K562 (cell line): Measurements from ENCODE around the gene SLC35F2.

Experiments used
- EP400 ChIP-seq: fragments of 450-650 bp; IDR thresholded peaks from 2 replicates; pipeline ENCODE4 v1.6.1; 2017; ENCODE audit warnings: antibody characterized with exemption, mild to moderate bottlenecking, moderate library complexity
- EZH2 ChIP-seq: IDR thresholded peaks from 2 replicates; pipeline ENCODE4 v1.6.1; 2012; ENCODE audit warnings: low read depth, mild to moderate bottlenecking, inconsistent platforms, low read length, borderline replicate concordance
- FOXJ3 ChIP-seq: sonication (generic); formaldehyde crosslinking; IDR thresholded peaks from 2 replicates; pipeline ENCODE4 v1.4.0; 2020; ENCODE audit warnings: mild to moderate bottlenecking, missing genetic modification reagents
- MAFK ChIP-seq: IDR thresholded peaks from 2 replicates; pipeline ENCODE4 v1.6.1; 2011; ENCODE audit warnings: low read length, improper control_type of control experiment
- POLR2A ChIP-seq: fragments of 450-650 bp; conservative IDR thresholded peaks from 2 replicates; pipeline ENCODE4 v1.6.1; 2016
- ZNF347 ChIP-seq: fragments of 450-650 bp; formaldehyde crosslinking; IDR thresholded peaks from 2 replicates; pipeline ENCODE4 v1.4.0; 2020; ENCODE audit warnings: low read depth, mild to moderate bottlenecking, moderate library complexity
- TF ChIP-seq, protein P1 (sequence below): IDR thresholded peaks from 2 replicates; pipeline ENCODE4 v1.6.1; 2014; ENCODE audit warnings: antibody characterized with exemption
- TF ChIP-seq, protein P2 (sequence below): fragments of 450-650 bp; IDR thresholded peaks from 2 replicates; pipeline ENCODE4 v1.6.1; 2016; ENCODE audit warnings: borderline replicate concordance
- TF ChIP-seq, protein P3 (sequence below), 3 experiments: IDR thresholded peaks in 2 of 3; conservative IDR thresholded peaks in 1 of 3; 2 replicates each; pipeline ENCODE4 v1.5.1; 2011 to 2012; ENCODE audit warnings: low read length in 3 of 3, mild to moderate bottlenecking in 3 of 3, control low read depth in 2 of 3, improper control_type of control experiment in 1 of 3, inconsistent platforms in 1 of 3, low read depth in 1 of 3, mixed read lengths in 1 of 3, moderate library complexity in 1 of 3; ENCODE audit not compliant: insufficient read depth in 2 of 3
- TF ChIP-seq, protein P4 (sequence below), 2 experiments: fragments of 450-650 bp; formaldehyde crosslinking in 1 of 2; IDR thresholded peaks; 2 replicates each; pipeline versions ENCODE4 v1.4.0 to v1.6.1; 2014 to 2020; ENCODE audit warnings: mild to moderate bottlenecking in 2 of 2, borderline replicate concordance in 1 of 2, low read depth in 1 of 2

DNA sequence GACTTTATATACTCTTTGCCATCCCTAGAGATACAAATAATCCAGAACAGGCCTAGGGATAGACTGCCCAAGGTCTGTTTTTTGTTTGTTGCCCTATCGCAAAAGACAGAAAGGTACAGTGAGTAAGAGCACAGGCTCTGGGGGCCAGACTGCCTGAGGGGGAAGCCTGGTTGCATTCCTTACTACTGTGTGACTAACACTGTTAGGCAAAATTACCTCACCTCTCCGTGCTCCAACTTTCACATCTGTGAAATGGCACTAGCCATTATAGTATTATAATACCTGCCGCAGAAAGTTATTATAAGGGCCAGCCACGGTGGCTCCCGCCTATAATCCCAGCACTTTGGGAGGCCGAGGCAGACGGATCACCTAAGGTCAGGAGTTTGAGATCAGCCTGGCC, 14.5 kb downstream of the SLC35F2 start:
- TF ChIP-seq, protein P1, sequence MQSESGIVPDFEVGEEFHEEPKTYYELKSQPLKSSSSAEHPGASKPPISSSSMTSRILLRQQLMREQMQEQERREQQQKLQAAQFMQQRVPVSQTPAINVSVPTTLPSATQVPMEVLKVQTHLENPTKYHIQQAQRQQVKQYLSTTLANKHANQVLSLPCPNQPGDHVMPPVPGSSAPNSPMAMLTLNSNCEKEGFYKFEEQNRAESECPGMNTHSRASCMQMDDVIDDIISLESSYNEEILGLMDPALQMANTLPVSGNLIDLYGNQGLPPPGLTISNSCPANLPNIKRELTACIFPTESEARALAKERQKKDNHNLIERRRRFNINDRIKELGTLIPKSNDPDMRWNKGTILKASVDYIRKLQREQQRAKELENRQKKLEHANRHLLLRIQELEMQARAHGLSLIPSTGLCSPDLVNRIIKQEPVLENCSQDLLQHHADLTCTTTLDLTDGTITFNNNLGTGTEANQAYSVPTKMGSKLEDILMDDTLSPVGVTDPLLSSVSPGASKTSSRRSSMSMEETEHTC = no peak
- TF ChIP-seq, protein P2, sequence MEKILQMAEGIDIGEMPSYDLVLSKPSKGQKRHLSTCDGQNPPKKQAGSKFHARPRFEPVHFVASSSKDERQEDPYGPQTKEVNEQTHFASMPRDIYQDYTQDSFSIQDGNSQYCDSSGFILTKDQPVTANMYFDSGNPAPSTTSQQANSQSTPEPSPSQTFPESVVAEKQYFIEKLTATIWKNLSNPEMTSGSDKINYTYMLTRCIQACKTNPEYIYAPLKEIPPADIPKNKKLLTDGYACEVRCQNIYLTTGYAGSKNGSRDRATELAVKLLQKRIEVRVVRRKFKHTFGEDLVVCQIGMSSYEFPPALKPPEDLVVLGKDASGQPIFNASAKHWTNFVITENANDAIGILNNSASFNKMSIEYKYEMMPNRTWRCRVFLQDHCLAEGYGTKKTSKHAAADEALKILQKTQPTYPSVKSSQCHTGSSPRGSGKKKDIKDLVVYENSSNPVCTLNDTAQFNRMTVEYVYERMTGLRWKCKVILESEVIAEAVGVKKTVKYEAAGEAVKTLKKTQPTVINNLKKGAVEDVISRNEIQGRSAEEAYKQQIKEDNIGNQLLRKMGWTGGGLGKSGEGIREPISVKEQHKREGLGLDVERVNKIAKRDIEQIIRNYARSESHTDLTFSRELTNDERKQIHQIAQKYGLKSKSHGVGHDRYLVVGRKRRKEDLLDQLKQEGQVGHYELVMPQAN = no peak
- TF ChIP-seq, protein P3, sequence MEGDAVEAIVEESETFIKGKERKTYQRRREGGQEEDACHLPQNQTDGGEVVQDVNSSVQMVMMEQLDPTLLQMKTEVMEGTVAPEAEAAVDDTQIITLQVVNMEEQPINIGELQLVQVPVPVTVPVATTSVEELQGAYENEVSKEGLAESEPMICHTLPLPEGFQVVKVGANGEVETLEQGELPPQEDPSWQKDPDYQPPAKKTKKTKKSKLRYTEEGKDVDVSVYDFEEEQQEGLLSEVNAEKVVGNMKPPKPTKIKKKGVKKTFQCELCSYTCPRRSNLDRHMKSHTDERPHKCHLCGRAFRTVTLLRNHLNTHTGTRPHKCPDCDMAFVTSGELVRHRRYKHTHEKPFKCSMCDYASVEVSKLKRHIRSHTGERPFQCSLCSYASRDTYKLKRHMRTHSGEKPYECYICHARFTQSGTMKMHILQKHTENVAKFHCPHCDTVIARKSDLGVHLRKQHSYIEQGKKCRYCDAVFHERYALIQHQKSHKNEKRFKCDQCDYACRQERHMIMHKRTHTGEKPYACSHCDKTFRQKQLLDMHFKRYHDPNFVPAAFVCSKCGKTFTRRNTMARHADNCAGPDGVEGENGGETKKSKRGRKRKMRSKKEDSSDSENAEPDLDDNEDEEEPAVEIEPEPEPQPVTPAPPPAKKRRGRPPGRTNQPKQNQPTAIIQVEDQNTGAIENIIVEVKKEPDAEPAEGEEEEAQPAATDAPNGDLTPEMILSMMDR (IDR thresholded peaks at IDR 0.05 in 2 of 3, conservative IDR thresholded peaks at IDR 0.05 in 1 of 3; ENCODE audit: insufficient read depth in 2 of 3, low read depth in 1 of 3, low read length in 3 of 3) = no peak
- TF ChIP-seq, protein P4, sequence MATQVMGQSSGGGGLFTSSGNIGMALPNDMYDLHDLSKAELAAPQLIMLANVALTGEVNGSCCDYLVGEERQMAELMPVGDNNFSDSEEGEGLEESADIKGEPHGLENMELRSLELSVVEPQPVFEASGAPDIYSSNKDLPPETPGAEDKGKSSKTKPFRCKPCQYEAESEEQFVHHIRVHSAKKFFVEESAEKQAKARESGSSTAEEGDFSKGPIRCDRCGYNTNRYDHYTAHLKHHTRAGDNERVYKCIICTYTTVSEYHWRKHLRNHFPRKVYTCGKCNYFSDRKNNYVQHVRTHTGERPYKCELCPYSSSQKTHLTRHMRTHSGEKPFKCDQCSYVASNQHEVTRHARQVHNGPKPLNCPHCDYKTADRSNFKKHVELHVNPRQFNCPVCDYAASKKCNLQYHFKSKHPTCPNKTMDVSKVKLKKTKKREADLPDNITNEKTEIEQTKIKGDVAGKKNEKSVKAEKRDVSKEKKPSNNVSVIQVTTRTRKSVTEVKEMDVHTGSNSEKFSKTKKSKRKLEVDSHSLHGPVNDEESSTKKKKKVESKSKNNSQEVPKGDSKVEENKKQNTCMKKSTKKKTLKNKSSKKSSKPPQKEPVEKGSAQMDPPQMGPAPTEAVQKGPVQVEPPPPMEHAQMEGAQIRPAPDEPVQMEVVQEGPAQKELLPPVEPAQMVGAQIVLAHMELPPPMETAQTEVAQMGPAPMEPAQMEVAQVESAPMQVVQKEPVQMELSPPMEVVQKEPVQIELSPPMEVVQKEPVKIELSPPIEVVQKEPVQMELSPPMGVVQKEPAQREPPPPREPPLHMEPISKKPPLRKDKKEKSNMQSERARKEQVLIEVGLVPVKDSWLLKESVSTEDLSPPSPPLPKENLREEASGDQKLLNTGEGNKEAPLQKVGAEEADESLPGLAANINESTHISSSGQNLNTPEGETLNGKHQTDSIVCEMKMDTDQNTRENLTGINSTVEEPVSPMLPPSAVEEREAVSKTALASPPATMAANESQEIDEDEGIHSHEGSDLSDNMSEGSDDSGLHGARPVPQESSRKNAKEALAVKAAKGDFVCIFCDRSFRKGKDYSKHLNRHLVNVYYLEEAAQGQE (IDR thresholded peaks at IDR 0.05; ENCODE audit: borderline replicate concordance) = no peak
- TF ChIP-seq, protein P4 (CRISPR knock-in tag; IDR thresholded peaks at IDR 0.05; ENCODE audit: low read depth) = no peak
- no peak for TF ChIP-seq MAFK
- no peak for TF ChIP-seq EZH2
- no peak for TF ChIP-seq POLR2A
- TF ChIP-seq EP400 = no peak
- no peak for TF ChIP-seq FOXJ3 (CRISPR knock-in tag)
- no peak for TF ChIP-seq ZNF347 (CRISPR knock-in tag)
